ENCODE results near the gene NR1D2. TPM values are rescaled to one million over a fixed set of nuclear protein-coding genes. Genes with fewer than 3 reads are reported as not detected.

The NR1D2 gene
- total RNA-seq, 1 experiment from 2014 or later = 66.0 TPM

DNA sequence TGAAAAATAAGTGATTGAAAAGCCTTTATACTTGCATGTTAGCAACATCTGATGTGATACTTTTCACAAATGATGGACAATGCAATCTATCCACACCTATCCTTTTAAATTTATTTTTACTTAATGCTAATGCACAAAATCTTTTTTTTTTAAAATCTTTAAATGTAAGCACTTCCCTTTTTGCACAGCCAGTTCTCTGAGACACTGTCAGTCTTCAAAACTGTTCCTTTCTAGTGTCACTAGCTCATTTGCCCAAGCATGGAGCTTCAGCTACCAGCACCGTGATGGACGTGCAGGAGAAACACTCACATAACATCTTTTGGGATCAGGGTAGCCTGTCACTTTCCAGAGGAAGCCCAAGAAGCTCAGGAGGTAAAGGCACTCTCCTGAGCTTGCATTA lies 50.1 kb downstream of the NR1D2 start:
- Histone ChIP-seq H3K4me2 (no peak overlapping the region), H3K4me3 (no peak overlapping the region), H3K27ac (no peak overlapping the region), H2AFZ (no peak overlapping the region), H4K20me1 (ENCODE audit: insufficient read depth) (no peaks in the 10 kb centered on the region), H3K27me3 (ENCODE audit: insufficient read depth, low read depth) (no peaks in the 10 kb centered on the region), H3K9me3 (ENCODE audit: insufficient read depth, low read depth) (no peaks in the 10 kb centered on the region), H3K4me1 (replicated peaks; ENCODE audit: insufficient read depth) (peaks cover 5% of the 10 kb centered on the region; the same call in 1 of the 2 replicates), H3F3A (ENCODE audit: insufficient read depth, low read depth) (no peaks in the 10 kb centered on the region), H3K9me2 (ENCODE audit: insufficient read depth) (no peaks in the 10 kb centered on the region), H3K36me3 (ENCODE audit: low read depth) (no peaks in the 10 kb centered on the region), H3K79me2 (ENCODE audit: low read depth) (no peaks in the 10 kb centered on the region)
- CTCF ChIA-PET = no interaction called here
- POLR2A ChIA-PET (ENCODE audit: unreplicated experiment) = interaction anchor here (0.6 to 1.0 kb wide), 2 partner anchors 78 to 436 kb away, joined by 3 to 4 read pairs; partner anchors contain the start of genes NKIRAS1 and RPL15
- no peak for TF ChIP-seq EZH2 (IDR thresholded peaks at IDR 0.05; ENCODE audit: low read depth)
- TF ChIP-seq, protein P1, sequence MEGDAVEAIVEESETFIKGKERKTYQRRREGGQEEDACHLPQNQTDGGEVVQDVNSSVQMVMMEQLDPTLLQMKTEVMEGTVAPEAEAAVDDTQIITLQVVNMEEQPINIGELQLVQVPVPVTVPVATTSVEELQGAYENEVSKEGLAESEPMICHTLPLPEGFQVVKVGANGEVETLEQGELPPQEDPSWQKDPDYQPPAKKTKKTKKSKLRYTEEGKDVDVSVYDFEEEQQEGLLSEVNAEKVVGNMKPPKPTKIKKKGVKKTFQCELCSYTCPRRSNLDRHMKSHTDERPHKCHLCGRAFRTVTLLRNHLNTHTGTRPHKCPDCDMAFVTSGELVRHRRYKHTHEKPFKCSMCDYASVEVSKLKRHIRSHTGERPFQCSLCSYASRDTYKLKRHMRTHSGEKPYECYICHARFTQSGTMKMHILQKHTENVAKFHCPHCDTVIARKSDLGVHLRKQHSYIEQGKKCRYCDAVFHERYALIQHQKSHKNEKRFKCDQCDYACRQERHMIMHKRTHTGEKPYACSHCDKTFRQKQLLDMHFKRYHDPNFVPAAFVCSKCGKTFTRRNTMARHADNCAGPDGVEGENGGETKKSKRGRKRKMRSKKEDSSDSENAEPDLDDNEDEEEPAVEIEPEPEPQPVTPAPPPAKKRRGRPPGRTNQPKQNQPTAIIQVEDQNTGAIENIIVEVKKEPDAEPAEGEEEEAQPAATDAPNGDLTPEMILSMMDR (conservative IDR thresholded peaks at IDR 0.05) = no peak
- no peak for DNase-seq
- BruUV-seq (replicated peaks) = no TSS peak
- intact Hi-C loops (cut with micrococcal nuclease; ENCODE audit: unreplicated experiment) = loop anchor here (5.0 to 10.0 kb wide), 3 partner anchors 72 to 1600 kb away; no protein-coding TSS in a partner anchor

DNA sequence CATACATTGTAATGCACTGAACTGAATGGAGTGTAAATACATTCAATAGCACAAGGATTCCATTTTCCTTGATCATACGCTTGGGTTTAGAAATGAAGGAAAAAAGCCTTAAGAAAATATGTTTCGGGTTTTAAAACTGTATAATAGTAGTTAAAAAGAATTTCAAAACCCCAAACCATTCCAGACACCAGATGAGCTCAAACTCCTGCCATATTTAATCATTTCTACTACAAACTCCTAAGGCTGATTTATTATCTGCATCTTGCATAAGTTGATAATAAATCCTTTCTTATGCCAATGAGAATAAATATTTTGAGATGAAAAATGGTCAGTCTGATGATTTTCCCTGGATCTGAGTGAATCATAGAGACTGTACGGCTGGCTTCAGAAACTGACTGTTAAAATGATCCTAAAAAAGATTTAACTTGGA lies 51.0 kb downstream of the NR1D2 start:
- Histone ChIP-seq H3K79me2 (ENCODE audit: low read depth) (no peaks in the 10 kb centered on the region), H3F3A (ENCODE audit: insufficient read depth, low read depth) (no peaks in the 10 kb centered on the region), H3K27me3 (ENCODE audit: insufficient read depth, low read depth) (no peaks in the 10 kb centered on the region), H3K4me2 (no peak overlapping the region), H3K4me3 (no peak overlapping the region), H3K4me1 (replicated peaks; ENCODE audit: insufficient read depth) (peaks cover 5% of the 10 kb centered on the region; the same call in 1 of the 2 replicates), H3K36me3 (ENCODE audit: low read depth) (no peaks in the 10 kb centered on the region), H3K9me3 (ENCODE audit: insufficient read depth, low read depth) (no peaks in the 10 kb centered on the region), H3K9me2 (ENCODE audit: insufficient read depth) (no peaks in the 10 kb centered on the region), H4K20me1 (ENCODE audit: insufficient read depth) (no peaks in the 10 kb centered on the region), H3K27ac (no peak overlapping the region), H2AFZ (no peak overlapping the region)
- no peak for DNase-seq
- intact Hi-C loops (cut with micrococcal nuclease; ENCODE audit: unreplicated experiment) = loop anchor here (5.0 to 10.0 kb wide), 3 partner anchors 71 to 1599 kb away; no protein-coding TSS in a partner anchor
- ChIA-PET CTCF (interaction anchor here (0.6 kb wide), 1 partner anchor 687 kb away, joined by 3 read pairs; no protein-coding TSS in a partner anchor), POLR2A (ENCODE audit: unreplicated experiment) (no interaction called here)
- BruUV-seq (replicated peaks) = no TSS peak
- TF ChIP-seq, protein P1 (conservative IDR thresholded peaks at IDR 0.05) = no peak
- no peak for TF ChIP-seq EZH2 (IDR thresholded peaks at IDR 0.05; ENCODE audit: low read depth)

DNA sequence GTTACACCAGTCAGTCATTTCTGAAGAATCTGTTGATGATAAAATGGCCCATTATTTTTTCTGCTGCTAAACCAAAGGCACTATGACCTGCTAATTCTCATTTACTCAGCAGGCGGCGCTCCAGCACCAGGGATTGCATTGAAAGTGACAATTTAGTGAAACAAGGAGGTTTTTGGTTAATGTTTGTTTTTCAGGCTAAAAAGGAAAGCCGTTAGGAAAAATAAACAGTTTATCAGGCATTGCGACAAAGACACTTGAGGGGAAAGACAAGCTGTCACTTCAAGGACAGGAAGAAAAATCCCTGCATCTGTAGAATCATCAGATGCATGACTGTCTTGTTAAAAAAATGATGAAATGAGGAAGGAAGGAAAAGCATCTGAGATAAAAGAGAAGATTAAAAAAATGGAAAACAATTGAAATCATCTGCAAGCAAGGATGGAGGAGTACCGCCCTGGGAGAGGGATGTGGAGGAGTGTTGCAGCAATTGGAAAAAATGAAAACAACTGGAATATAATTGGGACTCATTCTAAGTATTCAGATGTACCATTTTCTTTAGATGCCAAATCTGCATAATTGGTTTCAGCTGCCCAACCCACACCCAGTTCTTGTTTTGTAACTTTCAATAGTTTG lies 54.0 kb downstream of the NR1D2 start:
- Histone ChIP-seq H3K36me3 (ENCODE audit: low read depth) (no peaks in the 10 kb centered on the region), H4K20me1 (ENCODE audit: insufficient read depth) (no peaks in the 10 kb centered on the region), H3K4me2 (no peak overlapping the region; the same call in 1 of the 2 replicates), H3K9me2 (ENCODE audit: insufficient read depth) (no peaks in the 10 kb centered on the region), H2AFZ (no peak overlapping the region), H3K9me3 (ENCODE audit: insufficient read depth, low read depth) (no peaks in the 10 kb centered on the region), H3K4me3 (no peak overlapping the region), H3K79me2 (ENCODE audit: low read depth) (no peaks in the 10 kb centered on the region), H3K27me3 (ENCODE audit: insufficient read depth, low read depth) (no peaks in the 10 kb centered on the region), H3K4me1 (replicated peaks; ENCODE audit: insufficient read depth) (no peaks in the 10 kb centered on the region), H3K27ac (no peak overlapping the region), H3F3A (ENCODE audit: insufficient read depth, low read depth) (no peaks in the 10 kb centered on the region)
- peak in 1 of 2 experiments; percentile 76 for DNase-seq
- TF ChIP-seq EZH2 (IDR thresholded peaks at IDR 0.05; ENCODE audit: low read depth) = no peak
- TF ChIP-seq, protein P1 (conservative IDR thresholded peaks at IDR 0.05) = peak; percentile 98
- BruUV-seq (replicated peaks) = no TSS peak
- intact Hi-C loops (cut with micrococcal nuclease; ENCODE audit: unreplicated experiment) = loop anchor here (1.0 to 10.0 kb wide), 8 partner anchors 68 to 1596 kb away; partner anchors contain the start of gene THRB
- POLR2A ChIA-PET (ENCODE audit: unreplicated experiment) = no interaction called here
- CTCF ChIA-PET = interaction anchor here (0.6 to 1.2 kb wide), 3 partner anchors 61 to 685 kb away, joined by 3 to 5 read pairs (median 4); no protein-coding TSS in a partner anchor
